ENCODE results near the gene EIF1AY.

The EIF1AY gene, protein sequence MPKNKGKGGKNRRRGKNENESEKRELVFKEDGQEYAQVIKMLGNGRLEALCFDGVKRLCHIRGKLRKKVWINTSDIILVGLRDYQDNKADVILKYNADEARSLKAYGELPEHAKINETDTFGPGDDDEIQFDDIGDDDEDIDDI

DNA sequence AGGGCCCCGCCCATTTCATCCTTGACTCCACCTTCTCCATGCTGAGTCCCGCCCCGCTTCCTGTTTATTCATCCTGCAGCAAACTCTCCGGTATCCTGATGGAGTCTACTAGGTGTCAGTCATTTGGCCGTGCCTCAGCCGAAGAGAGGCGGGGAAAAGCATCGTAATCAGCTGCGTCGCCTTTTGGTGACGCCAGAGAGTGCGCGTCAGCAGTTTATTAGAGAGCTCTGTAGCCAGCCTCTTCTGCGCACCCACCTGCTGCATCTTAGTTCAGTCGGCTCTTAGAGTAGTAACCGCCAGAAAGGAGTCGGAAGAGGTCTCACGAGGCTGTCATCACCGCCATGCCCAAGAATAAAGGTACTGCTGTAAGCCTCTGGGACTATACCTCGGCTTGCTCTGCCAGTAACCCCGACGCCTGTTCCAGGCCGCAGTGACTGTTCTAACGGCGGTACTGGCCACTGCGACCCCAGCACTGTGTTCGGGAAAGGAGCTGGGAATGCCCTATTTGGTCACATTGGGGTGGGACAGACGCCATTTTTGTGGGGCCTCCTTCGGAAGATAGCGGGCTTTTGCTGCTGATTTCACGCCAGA lies at the start of gene EIF1AY:
Gene EIF1AY, plus strand, starts transcription at position 246 of the 591 bp plus-strand sequence. Its CDS starts 96 bp downstream, at position 342.
- Histone ChIP-seq H3K27me3 (ENCODE audit: insufficient read depth, low read length, poor library complexity, severe bottlenecking) (no peaks in the 10 kb centered on the region), H3K9me2 (replicated peaks; ENCODE audit: low read depth, low read length) (no peaks in the 10 kb centered on the region), H3F3A (ENCODE audit: low read depth) (no peaks in the 10 kb centered on the region), H4K20me1 (ENCODE audit: insufficient read depth, low read length, poor library complexity, severe bottlenecking) (no peaks in the 10 kb centered on the region), H3K4me1 (ENCODE audit: insufficient read depth, low read length, poor library complexity, severe bottlenecking) (no peaks in the 10 kb centered on the region), H3K4me3 (ENCODE audit: low read length, poor library complexity, severe bottlenecking) (no peak within 1 kb of the TSS), H3K9me3 (ENCODE audit: insufficient read depth, low read depth, low read length) (no peaks in the 10 kb centered on the region), H3K36me3 (ENCODE audit: insufficient read depth, low read length) (no peaks in the 10 kb centered on the region), H3K9ac (ENCODE audit: low read depth, low read length, poor library complexity, severe bottlenecking) (no peak within 1 kb of the TSS), H2AFZ (ENCODE audit: low read length) (no peak within 1 kb of the TSS), H3K4me2 (ENCODE audit: low read depth, low read length, poor library complexity, severe bottlenecking) (no peak within 1 kb of the TSS), H3K79me2 (ENCODE audit: insufficient read depth, low read length) (no peaks in the 10 kb centered on the region)
- TF ChIP-seq, protein P1, sequence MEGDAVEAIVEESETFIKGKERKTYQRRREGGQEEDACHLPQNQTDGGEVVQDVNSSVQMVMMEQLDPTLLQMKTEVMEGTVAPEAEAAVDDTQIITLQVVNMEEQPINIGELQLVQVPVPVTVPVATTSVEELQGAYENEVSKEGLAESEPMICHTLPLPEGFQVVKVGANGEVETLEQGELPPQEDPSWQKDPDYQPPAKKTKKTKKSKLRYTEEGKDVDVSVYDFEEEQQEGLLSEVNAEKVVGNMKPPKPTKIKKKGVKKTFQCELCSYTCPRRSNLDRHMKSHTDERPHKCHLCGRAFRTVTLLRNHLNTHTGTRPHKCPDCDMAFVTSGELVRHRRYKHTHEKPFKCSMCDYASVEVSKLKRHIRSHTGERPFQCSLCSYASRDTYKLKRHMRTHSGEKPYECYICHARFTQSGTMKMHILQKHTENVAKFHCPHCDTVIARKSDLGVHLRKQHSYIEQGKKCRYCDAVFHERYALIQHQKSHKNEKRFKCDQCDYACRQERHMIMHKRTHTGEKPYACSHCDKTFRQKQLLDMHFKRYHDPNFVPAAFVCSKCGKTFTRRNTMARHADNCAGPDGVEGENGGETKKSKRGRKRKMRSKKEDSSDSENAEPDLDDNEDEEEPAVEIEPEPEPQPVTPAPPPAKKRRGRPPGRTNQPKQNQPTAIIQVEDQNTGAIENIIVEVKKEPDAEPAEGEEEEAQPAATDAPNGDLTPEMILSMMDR (conservative IDR thresholded peaks at IDR 0.05; ENCODE audit: low read length): no peak
- TF ChIP-seq EZH2phosphoT487 (IDR thresholded peaks at IDR 0.05; ENCODE audit: borderline replicate concordance): no peak

DNA sequence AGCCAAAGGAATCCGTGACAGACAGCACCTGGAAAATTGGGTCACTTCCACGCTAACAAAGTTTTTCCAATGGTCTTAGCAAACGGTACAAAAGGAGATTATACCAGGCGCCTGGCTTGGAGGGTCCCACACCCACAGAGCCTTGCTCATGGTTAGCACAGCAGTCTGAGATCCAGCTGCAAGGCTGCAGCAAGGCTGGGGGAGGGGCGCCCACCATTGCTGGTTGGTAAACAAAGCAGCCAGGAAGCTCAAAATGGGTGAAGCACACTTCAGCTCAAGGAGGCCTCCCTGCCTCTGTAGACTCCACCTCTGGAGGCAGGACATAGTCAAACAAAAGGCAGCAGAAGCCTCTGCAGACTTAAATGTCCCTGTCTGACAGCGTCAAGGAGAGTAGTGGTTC lies 47.1 kb upstream of the EIF1AY start:
- Histone ChIP-seq H3K9me2 (replicated peaks; ENCODE audit: low read depth, low read length) (no peaks in the 10 kb centered on the region), H2AFZ (ENCODE audit: low read length) (no peak overlapping the region), H3K27me3 (ENCODE audit: insufficient read depth, low read length, poor library complexity, severe bottlenecking) (no peaks in the 10 kb centered on the region), H4K20me1 (ENCODE audit: insufficient read depth, low read length, poor library complexity, severe bottlenecking) (no peaks in the 10 kb centered on the region), H3K9me3 (ENCODE audit: insufficient read depth, low read depth, low read length) (no peaks in the 10 kb centered on the region), H3K4me3 (ENCODE audit: low read length, poor library complexity, severe bottlenecking) (no peak overlapping the region), H3K9ac (ENCODE audit: low read depth, low read length, poor library complexity, severe bottlenecking) (no peak overlapping the region), H3F3A (ENCODE audit: low read depth) (no peaks in the 10 kb centered on the region), H3K4me2 (ENCODE audit: low read depth, low read length, poor library complexity, severe bottlenecking) (no peak overlapping the region), H3K4me1 (ENCODE audit: insufficient read depth, low read length, poor library complexity, severe bottlenecking) (no peaks in the 10 kb centered on the region), H3K36me3 (ENCODE audit: insufficient read depth, low read length) (no peaks in the 10 kb centered on the region), H3K79me2 (ENCODE audit: insufficient read depth, low read length) (no peaks in the 10 kb centered on the region)
- no peak for TF ChIP-seq EZH2phosphoT487 (IDR thresholded peaks at IDR 0.05; ENCODE audit: borderline replicate concordance)
- TF ChIP-seq, protein P1 (conservative IDR thresholded peaks at IDR 0.05; ENCODE audit: low read length): no peak

DNA sequence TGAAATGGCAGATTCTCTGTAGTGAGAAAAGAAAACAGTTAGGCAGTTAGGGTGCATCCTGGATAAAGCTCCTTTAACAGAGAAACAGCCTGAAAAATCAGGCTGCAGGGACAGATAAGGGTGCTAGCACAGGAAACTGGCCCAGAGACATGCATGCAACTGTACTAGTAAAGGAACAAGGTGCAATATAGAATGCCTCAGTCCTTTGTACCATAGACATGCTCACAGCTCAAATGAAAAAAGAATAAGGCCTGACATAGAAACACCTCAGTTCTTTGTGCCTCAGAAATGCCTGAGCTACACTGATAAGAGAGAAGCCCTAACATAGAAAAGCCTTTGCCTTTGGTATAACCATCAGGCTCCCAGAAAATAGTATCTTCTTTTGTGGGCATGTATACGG lies 37.4 kb upstream of the EIF1AY start:
- no peaks in the 10 kb centered on the region for H3K4me1 ChIP-seq (ENCODE audit: insufficient read depth, low read length, poor library complexity, severe bottlenecking)

More for the DNA sequence above, 37.4 kb upstream of the EIF1AY start:
- Histone ChIP-seq H3K4me3 (ENCODE audit: low read length, poor library complexity, severe bottlenecking) (no peak overlapping the region), H3K27me3 (ENCODE audit: insufficient read depth, low read length, poor library complexity, severe bottlenecking) (no peaks in the 10 kb centered on the region), H4K20me1 (ENCODE audit: insufficient read depth, low read length, poor library complexity, severe bottlenecking) (no peaks in the 10 kb centered on the region), H3K79me2 (ENCODE audit: insufficient read depth, low read length) (no peaks in the 10 kb centered on the region), H3K4me2 (ENCODE audit: low read depth, low read length, poor library complexity, severe bottlenecking) (no peak overlapping the region), H3K9me2 (replicated peaks; ENCODE audit: low read depth, low read length) (no peaks in the 10 kb centered on the region), H3K36me3 (ENCODE audit: insufficient read depth, low read length) (no peaks in the 10 kb centered on the region), H2AFZ (ENCODE audit: low read length) (no peak overlapping the region), H3K9ac (ENCODE audit: low read depth, low read length, poor library complexity, severe bottlenecking) (no peak overlapping the region), H3K9me3 (ENCODE audit: insufficient read depth, low read depth, low read length) (no peaks in the 10 kb centered on the region), H3F3A (ENCODE audit: low read depth) (no peaks in the 10 kb centered on the region)
- no peak for TF ChIP-seq EZH2phosphoT487 (IDR thresholded peaks at IDR 0.05; ENCODE audit: borderline replicate concordance)
- TF ChIP-seq, protein P1 (conservative IDR thresholded peaks at IDR 0.05; ENCODE audit: low read length): no peak
